NCI-H2196 (cell line): ENCODE data around the gene RFX2.
"Not testable (repeated sequence)": the region's sequence is repeated elsewhere in the genome, so short reads cannot be mapped to it uniquely, and the experiment has no call there.

Experiments used
- DNase-seq: peaks from one replicate; lab custom pipeline; 2025; ENCODE audit not compliant: unreplicated experiment; lab: John Stamatoyannopoulos, UW

RFX2 gene

GRCh38 chr19:6076675-6077463 lies 33.4 kb downstream of the RFX2 start:
- DNase-seq, result no peak

GRCh38 chr19:6076291-6076665 lies 34.0 kb downstream of the RFX2 start:
- DNase-seq, result no peak

- DNase-seq, result no peak
Observed at GRCh38 chr19:6074709-6075403, 35.4 kb downstream of the RFX2 start.

GRCh38 chr19:6073858-6074708 lies 36.2 kb downstream of the RFX2 start:
- no peak for DNase-seq

- not testable (repeated sequence) for DNase-seq
Observed at GRCh38 chr19:6073233-6073632, 37.1 kb downstream of the RFX2 start.

GRCh38 chr19:6071875-6072274 lies 38.4 kb downstream of the RFX2 start:
- no peak for DNase-seq

GRCh38 chr19:6070720-6071485 lies 39.4 kb downstream of the RFX2 start:
- DNase-seq, result no peak

GRCh38 chr19:6070207-6070681 lies 40.1 kb downstream of the RFX2 start:
- no peak for DNase-seq

GRCh38 chr19:6069268-6069791 lies 41.0 kb downstream of the RFX2 start:
- no peak for DNase-seq

GRCh38 chr19:6068711-6069110 lies 41.6 kb downstream of the RFX2 start:
- DNase-seq, result no peak

GRCh38 chr19:6067975-6068374 lies 42.3 kb downstream of the RFX2 start:
- no peak for DNase-seq

GRCh38 chr19:6066661-6067646 lies 43.3 kb downstream of the RFX2 start:
- peak; percentile 98 for DNase-seq

- DNase-seq, result peak; percentile 63
Observed at GRCh38 chr19:6065685-6066374, 44.5 kb downstream of the RFX2 start.

- no peak for DNase-seq
Observed at GRCh38 chr19:6064336-6065073, 45.8 kb downstream of the RFX2 start.

GRCh38 chr19:6063576-6064335 lies 46.5 kb downstream of the RFX2 start:
- DNase-seq, result no peak

- DNase-seq, result no peak
Observed at GRCh38 chr19:6062961-6063575, 47.2 kb downstream of the RFX2 start.

- DNase-seq, result no peak
Observed at GRCh38 chr19:6062274-6062673, 48.0 kb downstream of the RFX2 start.
